Skin epidermis (tissue), 12 donors: ENCODE data around the gene PIGT.

Experiments used
- H3K27ac ChIP-seq, 21 experiments: fragments of 200-600 bp; sonication (generic) in 11 of 21; one replicate each; pipeline ENCODE4 v1.5.0; 2020; ENCODE audit warnings: mild to moderate bottlenecking in 3 of 21, inconsistent platforms in 2 of 21, moderate library complexity in 2 of 21
- H3K4me3 ChIP-seq, 7 experiments: fragments of 200-600 bp; sonication (generic) in 2 of 7; one replicate each; pipeline ENCODE4 v1.5.0; 2020; ENCODE audit warnings: inconsistent platforms in 2 of 7, mild to moderate bottlenecking in 2 of 7, moderate library complexity in 1 of 7

Gene PIGT

DNA sequence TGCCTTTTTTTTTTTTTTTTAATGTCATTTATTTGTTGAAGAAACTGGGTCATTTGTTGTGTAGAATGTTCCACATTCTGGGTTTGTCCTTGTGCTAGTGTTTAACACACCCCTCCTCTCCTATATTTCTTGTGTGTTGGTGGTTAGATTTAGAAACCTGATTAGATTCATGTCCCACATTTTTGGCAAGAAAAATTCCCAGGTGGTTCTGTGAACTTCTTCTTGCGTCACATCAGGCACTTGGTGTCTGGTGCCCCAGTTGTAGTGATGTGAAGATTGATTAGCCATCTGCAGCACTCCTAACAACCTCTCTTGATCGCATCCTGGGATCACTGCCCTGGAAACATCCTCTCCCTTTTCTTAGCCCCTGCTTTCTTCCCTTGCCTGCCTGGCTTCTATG lies 7.8 kb downstream of the PIGT start:
- no peak overlapping the region for H3K4me3 ChIP-seq
- no peak overlapping the region for H3K27ac ChIP-seq

DNA sequence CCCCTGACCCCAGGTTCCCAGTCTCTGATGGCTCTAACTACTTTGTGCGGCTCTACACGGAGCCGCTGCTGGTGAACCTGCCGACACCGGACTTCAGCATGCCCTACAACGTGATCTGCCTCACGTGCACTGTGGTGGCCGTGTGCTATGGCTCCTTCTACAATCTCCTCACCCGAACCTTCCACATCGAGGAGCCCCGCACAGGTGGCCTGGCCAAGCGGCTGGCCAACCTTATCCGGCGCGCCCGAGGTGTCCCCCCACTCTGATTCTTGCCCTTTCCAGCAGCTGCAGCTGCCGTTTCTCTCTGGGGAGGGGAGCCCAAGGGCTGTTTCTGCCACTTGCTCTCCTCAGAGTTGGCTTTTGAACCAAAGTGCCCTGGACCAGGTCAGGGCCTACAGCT lies 9.6 kb downstream of the PIGT start:
- H3K27ac ChIP-seq = peak overlapping the region in 3 of 21 experiments; percentile 17 to 75 (median 55)

DNA sequence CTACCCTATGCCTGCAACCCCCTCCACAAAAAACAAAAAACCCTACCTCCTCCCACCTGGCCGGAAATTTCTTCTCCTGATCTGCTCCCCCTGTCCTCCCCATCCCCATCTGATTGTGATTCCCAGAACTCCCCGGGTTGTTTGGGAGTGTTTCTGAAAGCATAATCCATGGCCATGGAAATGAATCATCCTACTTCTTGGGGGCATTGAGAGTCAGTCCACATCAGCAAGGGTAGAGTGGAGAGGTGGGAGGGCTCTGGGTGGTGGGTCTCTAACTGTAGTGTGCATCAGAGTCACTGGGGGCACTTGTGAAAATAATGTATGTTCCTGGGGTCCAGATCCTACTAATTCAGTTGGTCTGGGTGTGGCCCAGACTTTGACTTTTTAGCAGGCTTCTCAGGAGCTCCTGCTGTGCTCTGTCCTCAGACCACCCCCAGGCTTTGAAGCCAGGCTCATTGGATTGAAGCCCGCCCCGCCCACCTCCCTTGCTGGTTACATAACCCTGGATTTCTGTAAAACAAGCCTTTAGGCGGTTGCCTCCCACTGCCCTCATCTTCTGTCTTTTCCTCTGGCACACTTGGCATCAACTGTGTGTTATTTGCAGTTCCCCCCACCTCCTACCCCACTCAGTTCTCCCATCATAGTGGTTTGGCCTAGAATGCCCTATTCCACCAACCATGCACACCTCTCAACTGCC lies 10.5 kb downstream of the PIGT start:
- no peak overlapping the region for H3K4me3 ChIP-seq
- peak overlapping the region in 10 of 21 experiments; percentile 6 to 75 (median 39) for H3K27ac ChIP-seq

More for the DNA sequence above, 9.6 kb downstream of the PIGT start:
- no peak overlapping the region for H3K4me3 ChIP-seq

DNA sequence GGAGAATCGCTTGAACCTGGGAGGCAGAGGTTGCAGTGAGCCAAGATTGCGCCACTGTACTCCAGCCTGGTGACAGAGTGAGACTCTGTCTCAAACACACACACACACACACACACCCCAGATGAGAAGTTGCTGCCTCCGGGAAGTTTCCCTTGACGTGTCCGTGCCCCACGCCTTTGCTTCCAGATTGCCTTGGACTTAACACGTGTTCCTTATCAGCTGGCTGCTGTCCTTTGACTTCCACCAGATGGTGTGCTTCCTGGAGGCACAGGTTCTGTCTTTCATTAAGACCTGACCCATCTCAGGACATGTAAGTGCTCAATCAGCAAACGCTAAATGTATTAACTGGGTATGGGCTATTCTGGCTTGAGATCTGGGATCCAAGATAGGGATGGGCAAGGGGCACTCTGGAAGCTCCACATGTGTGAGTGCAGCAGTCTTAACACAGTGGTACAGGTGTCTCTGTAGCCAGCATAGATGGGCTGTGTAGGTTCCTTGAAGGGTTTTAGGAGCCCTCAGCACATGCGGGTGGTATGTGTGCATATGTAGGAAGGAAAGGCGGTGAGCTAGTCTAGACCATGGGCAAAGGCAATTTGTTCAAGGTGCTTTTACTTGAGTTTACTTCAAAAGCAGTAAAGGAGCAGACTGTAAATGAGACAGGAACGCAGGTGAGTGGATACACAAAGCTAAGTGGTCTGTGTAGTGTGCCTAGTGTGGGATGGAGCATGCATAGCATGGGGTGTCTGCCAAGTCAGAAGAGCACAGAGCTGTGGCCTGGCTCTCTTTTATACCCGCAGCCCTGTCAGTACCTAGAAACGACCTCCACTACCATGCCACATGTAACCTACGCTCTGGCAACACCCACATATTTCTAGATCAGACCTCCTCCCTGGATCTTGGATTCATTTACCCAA lies 11.6 kb downstream of the PIGT start:
- H3K4me3 ChIP-seq = no peak overlapping the region
- peak overlapping the region in 4 of 21 experiments; percentile 5 to 44 (median 36) for H3K27ac ChIP-seq

DNA sequence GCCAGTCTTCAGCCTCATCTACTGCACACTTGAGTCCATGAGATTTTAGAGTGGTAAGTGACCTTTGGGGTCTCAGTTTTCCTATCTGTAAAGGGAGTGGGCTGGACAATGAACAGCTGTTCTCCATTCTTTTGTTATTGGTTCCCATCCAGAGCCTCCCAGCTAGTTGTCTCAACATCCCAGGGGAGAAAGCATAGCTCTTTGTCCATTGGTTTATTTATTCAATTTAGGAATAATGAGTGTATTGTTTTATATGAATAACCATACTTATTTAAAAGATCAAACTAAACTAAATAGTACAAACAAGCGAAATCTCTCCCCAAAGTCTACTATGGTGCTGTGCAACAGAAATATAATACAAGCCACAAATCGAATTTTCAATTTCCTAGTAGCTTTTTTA lies 13.7 kb downstream of the PIGT start:
- Histone ChIP-seq H3K4me3 (no peak overlapping the region), H3K27ac (no peak overlapping the region)

DNA sequence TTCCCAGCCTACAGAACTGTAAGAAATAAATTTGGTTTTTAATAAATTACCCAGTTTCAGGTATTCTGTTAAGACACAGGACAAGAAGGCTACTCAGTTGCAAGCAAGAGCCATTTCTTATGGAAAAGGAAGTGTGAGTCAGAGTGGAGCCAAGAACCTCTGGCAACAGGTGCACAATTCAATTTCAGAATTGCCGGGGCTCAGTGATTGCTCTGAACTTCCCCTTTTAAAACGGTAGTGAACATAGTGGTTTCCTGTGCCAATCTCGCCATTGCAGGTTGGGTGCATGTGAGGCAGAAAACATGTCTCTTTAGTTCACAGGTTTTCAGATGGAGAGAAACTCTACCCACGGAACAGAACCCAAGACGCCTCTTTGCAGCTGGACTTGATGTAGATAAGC lies 16.4 kb downstream of the PIGT start:
- no peak overlapping the region for H3K4me3 ChIP-seq
- no peak overlapping the region for H3K27ac ChIP-seq

DNA sequence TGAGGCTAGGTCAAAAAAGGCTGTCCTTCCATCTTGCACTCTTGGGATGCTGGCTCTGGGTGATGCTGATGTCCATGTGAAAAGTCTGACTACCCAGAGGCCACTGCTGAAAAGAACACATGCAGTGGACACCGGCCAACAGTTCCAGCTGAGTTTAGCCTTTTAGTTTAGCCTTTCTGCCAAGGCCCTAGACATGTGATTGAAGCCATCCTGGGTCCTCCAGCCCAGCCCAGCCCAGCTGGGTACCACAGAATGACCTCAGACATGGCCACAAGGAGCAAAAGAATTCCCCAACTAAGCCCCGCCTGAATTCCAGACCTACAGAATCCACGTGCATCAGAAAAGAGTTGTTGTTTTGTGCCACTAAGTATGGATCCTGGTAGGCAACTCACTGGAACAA lies 17.4 kb downstream of the PIGT start:
- no peak overlapping the region for H3K4me3 ChIP-seq
- peak overlapping the region in 1 of 21 experiments; percentile 14 for H3K27ac ChIP-seq

DNA sequence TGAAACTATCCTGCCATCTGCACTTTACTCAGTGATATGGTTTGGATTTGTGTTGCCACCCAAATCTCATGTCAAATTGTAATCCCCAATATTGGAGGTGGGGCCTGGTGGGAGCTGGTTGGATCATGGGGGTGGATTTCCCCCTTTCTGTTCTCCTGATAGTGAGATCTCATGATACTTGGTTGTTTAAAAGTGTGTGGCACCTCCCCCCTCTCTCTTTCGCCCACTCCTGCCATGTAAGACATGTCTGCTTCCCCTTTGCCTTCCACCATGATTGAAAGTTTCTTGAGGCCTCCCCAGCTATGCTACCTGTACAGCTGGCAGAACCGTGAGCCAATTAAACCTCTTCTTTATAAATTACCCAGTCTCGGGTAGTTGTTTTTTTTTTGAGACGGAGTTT lies 18.0 kb downstream of the PIGT start:
- Histone ChIP-seq H3K4me3 (no peak overlapping the region), H3K27ac (no peak overlapping the region)

DNA sequence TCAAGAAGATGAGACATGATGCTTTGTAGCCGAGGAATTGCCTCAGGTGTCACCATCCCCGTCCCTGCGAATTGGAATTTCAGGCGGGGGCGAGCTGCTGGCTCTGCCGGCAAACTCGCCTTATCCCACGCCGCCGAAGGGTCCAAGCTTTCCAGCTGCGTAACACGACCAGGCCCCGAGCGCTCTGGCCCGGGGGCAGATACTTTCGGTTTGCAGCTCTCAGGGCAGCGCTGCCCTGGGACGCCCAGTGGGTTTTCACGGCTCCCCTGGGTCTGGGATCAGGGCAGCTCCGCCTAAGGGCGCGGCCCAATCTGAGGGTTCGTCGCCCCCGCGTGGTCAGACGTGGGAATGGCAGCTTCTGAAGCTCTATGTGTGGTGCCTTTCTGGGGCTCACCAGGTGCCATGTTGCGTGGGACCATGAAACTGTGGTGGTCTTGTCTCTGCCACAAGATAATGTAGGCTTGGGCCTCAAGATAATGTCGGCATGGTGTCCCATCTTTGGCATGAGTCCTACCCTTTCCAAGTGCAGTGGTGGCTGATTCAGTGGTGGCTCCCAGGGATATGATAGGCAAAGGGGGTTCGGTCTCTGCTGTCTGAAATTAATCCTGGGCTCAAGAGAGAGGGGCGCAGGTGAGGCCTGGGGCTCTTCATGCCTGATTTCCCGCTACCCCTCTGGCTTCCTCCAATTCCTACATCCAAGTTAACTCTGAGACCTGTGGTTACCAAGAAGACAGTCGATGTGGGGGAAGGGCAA lies 21.0 kb downstream of the PIGT start:
- peak overlapping the region; percentile 32 to 55 (median 48) for H3K4me3 ChIP-seq
- H3K27ac ChIP-seq = peak overlapping the region in 17 of 21 experiments; percentile 23 to 83 (median 66)

DNA sequence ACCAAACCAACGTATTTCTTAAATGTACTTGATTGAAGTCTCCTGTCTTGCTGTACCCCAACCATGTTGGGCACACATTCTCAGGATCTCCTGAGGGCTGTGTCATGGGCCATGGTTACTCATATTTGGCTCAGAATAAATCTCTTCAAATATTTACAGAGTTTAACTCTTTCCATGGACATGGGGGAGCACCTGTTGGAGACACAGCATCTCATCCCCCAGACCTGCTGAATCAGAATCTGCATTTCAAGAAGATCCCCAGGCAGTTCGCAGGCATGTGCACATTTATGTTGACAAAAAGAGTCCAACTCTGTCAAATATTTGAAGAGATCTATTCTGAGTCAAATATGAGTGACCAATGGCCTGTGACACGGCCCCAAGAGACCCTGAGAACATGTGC lies 24.5 kb downstream of the PIGT start:
- no peak overlapping the region for H3K27ac ChIP-seq
- no peak overlapping the region for H3K4me3 ChIP-seq

DNA sequence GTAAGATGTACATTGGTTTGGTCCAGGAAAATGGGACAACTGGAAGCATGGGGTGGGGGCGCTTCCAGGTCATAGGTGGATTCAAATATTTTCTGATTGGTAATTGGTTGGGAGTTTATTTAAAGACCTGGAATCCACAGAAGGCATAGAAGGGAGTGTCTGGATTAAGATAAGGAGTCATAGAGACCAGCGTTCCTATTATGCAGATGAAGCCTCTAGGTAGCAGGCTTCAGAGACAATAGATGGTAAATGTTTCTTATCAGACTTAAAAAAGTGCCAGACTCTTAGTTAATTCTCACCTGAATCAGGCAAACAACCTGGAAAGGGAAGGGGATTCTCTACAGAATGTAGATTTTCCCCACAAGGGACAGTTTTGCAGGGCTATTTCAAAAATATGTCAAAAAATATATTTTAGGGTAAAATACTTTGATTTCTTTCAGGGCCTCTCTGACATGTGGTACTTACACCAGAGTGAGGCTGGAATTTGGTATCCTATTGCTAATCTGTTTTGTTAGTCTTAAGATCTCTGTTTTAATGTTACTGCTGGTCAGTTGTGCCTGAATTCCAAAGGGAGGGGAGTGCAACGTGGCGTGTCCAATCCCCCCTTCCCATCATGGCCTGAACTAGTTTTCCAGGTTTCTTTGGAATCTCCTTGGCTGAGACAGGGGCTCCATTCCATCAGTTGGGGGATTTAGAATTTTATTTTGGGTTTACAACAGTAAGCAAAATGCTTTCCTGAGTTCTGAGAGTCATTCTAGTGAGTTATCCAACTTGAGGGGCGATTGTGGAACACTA lies 25.1 kb downstream of the PIGT start:
- Histone ChIP-seq H3K4me3 (no peak overlapping the region), H3K27ac (no peak overlapping the region)

DNA sequence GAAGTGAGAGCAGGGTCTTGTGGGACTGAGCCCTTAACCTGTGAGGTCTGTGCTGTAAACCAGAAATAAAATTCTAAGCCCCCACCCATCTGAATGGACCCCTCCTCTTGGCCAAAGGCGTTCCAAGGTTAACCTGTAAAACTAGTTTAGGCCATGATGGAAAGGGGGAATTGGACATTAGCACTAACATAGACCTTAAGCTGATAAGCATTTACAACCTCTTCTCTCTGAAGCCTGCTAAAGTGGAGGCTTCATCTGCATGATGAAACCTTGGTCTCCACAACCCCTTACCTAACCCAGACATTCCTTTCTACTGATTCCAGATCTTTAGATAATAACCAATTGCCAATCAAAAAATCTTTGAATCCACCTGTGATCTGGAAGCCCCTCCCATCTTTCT lies 25.8 kb downstream of the PIGT start:
- H3K27ac ChIP-seq = no peak overlapping the region
- no peak overlapping the region for H3K4me3 ChIP-seq

DNA sequence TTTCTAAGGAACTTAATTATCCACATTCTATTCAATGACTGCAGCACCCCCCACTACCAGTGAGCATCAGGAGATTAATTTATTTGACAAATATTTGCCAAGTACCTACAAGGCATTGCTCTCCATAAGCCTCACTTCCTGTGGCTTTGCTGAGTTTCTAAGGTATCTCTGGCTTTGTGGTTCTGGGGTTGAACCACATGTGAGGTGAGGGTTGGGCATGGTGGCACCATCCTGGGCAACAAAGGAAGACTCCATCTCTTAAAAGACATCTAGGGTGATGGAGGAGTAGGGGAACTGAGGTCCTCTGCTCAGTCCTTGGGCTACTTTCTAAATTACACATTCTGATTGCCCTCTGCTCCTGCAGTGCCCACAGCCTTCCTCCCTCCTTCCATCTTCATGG lies 28.1 kb downstream of the PIGT start:
- Histone ChIP-seq H3K27ac (no peak overlapping the region), H3K4me3 (no peak overlapping the region)

DNA sequence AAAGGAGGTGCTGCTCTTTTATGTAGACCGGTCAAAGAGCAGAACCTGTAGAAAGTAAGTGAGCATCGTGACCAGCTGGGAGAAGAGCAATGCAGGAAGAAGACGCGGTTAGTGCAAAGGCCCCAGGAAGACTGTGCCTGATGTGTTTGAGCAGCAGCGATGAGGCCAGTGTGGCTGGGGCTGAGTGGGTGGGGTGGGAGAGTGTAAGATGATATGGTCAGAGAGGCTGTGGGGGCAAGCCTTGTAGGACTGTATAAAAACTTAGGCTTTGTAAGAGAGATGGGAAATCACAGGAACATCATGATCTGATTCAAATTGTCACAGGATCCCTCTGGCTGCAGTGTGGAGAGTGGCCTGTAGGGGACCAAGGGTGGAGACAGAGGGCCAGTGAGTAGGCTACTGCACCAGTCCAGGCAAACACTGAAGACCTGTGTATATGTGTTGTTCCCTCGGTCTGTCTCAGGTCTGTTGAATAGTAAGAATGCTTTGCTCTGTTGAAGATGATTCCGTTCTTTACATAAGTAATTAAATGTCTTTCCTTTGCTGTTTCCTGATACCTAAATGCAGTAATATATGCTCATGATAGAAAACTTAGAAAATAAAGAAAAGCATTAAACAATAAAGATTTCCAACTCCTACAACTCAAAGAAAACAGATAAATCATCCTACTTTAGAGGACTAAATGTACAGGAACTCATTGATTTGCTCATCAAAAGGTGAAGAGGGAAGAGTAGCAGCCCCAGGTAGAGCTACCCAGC lies 30.0 kb downstream of the PIGT start:
- H3K4me3 ChIP-seq = no peak overlapping the region
- H3K27ac ChIP-seq = no peak overlapping the region

DNA sequence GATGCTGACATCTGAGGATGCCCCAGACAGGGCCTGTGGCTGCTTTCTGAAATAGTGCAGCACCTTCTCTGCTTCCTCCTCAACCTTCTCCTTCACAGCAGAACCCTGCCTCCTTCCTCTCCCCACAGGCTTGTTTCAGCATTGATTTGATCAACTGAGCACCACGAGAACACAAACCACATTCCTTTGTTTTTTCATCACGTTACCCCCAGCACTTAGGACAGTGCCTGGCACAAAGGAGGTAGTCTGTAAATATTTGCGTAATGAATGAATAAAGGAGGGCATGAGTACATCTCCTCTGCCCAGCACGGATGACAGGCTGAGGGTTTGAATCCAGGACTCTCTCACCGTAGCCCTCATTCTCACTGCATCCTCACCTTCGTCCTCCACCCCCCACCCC lies 32.3 kb downstream of the PIGT start:
- Histone ChIP-seq H3K27ac (no peak overlapping the region), H3K4me3 (no peak overlapping the region)

DNA sequence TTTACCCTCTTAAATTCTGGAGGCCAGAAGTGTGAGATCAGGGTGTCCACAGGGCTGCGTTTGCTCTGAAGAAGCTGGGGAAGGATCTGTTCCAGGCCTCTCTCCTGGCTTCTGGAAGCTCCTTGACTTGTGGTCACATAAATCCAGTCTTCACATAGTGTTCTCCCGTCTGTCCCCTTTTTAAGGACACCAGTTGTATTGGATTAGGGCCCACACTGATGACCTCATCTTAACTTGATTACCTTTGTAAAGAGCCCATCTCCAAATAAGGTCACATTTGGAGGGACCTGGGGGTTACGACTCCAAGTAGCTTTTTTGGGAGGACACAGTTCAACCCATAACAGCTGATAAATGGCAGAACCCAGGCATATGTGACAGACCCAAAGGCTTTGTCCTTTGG lies 33.6 kb downstream of the PIGT start:
- no peak overlapping the region for H3K4me3 ChIP-seq
- H3K27ac ChIP-seq = no peak overlapping the region

DNA sequence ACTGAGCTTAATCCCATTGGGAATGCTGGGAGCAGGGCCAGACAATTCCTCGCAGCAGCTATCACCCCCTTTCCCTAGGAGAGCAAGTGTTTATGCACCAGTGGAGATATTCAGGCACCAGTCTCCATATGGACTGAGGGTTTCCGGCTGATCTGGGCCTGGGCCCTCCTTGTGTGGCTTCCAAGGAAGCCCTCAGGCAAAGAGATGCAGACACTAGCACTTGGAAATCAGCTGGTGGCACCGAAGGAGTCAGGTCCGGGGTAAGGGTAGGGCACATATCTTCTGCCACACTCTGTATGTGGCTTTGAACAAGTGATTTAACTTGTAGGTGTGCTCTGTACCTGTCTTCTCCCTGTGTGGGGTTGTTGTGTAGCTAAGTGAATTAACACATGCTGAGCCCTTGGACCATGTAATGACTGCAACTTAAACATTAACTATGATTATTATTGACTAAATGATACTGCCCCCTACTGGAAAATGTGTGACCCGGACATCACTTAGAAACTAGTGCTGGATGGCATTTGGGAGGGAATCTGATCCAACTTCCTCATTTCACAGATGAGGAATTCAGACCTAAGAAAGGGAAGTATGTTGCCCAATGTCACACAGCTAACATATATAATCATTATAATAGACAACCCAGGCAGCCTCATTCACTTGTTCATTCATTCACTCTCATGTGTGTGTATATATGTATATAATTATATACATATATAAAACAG lies 34.3 kb downstream of the PIGT start:
- no peak overlapping the region for H3K27ac ChIP-seq
- H3K4me3 ChIP-seq = no peak overlapping the region

DNA sequence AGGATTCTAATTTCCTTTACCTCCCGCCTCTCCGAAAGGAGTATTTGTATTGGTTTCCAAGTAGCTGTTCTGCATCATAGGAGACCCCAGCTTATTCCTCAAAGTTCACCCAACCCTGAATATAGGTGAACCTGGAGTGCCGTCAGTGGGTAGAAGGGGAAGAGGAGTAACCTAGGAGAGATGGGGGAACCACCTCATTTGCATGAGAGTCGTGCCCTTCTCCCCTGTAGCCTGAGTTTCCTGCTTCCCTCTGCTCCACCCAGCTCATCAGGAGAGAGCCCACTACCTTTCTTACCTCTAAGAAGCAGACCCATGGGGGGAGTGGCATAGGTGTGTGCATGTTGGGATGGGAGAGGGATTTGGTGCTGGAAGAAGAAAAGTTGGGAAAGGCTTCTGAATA lies 36.3 kb downstream of the PIGT start:
- Histone ChIP-seq H3K4me3 (no peak overlapping the region), H3K27ac (no peak overlapping the region)
